Type B pancreatic cell (in vitro differentiated cells): Measurements from ENCODE around the gene ANAPC15. TPM values are rescaled to one million over a fixed set of nuclear protein-coding genes. Genes with fewer than 3 reads are reported as not detected.

Experiments used
- DNase-seq: peaks from one replicate; pipeline ENCODE4 v3.0.0; 2021; ENCODE audit warnings: mixed read lengths; ENCODE audit not compliant: unreplicated experiment; ENCODE audit errors: extremely low spot score
- H3K27ac Mint-ChIP-seq: 2 replicates; pipeline ENCODE4 v1.8.0; 2021; ENCODE audit warnings: mild to moderate bottlenecking, mixed read lengths
- H3K27me3 Mint-ChIP-seq: 2 replicates; pipeline ENCODE4 v1.8.0; 2021; ENCODE audit warnings: mixed read lengths
- H3K36me3 Mint-ChIP-seq: 2 replicates; pipeline ENCODE4 v1.8.0; 2021; ENCODE audit warnings: mixed read lengths
- H3K4me1 Mint-ChIP-seq: one replicate; pipeline ENCODE4 v1.8.0; 2021; ENCODE audit warnings: mixed read lengths; ENCODE audit not compliant: unreplicated experiment
- H3K4me3 Mint-ChIP-seq: 2 replicates; pipeline ENCODE4 v1.8.0; 2021; ENCODE audit warnings: mild to moderate bottlenecking, mixed read lengths
- H3K9me3 Mint-ChIP-seq: 2 replicates; pipeline ENCODE4 v1.8.0; 2021; ENCODE audit warnings: mixed read lengths
- CTCF ChIP-seq: fragments of 200-600 bp; sonication (generic); conservative IDR thresholded peaks from 2 replicates; pipeline ENCODE4 v1.5.0; 2021; ENCODE audit warnings: antibody characterized with exemption, mild to moderate bottlenecking
- total RNA-seq: library from RNA; stranded (reverse); gene quantifications from 2 replicates; pipeline ENCODE4 v1.2.1, GENCODE V29; 2021; ENCODE audit warnings: low replicate concordance

The ANAPC15 gene
- total RNA-seq, 1 donor from 2014 or later = 47.9 TPM

GRCh38 chr11:72081821-72082453 lies 30.6 kb downstream of the ANAPC15 start:
- DNase-seq = no peak
- TF ChIP-seq CTCF = no peak
- Mint-ChIP-seq H3K36me3 (peaks cover 10% of the 10 kb centered on the region), H3K27me3 (no peaks in the 10 kb centered on the region), H3K4me1 (peaks cover 45% of the 10 kb centered on the region), H3K27ac (peak overlapping the region; percentile 99), H3K9me3 (peaks cover 4% of the 10 kb centered on the region), H3K4me3 (peak overlapping the region; percentile 96)

- no peak for TF ChIP-seq CTCF
- H3K4me1 Mint-ChIP-seq = peaks cover 46% of the 10 kb centered on the region
- H3K9me3 Mint-ChIP-seq = peaks cover 4% of the 10 kb centered on the region
- H3K27me3 Mint-ChIP-seq = no peaks in the 10 kb centered on the region
- peak overlapping the region; percentile 99 for H3K27ac Mint-ChIP-seq
- peak overlapping the region; percentile 96 for H3K4me3 Mint-ChIP-seq
- DNase-seq = no peak
- H3K36me3 Mint-ChIP-seq = peaks cover 10% of the 10 kb centered on the region
Measured at GRCh38 chr11:72081184-72081644, 31.3 kb downstream of the ANAPC15 start.

- no peak for TF ChIP-seq CTCF
- Mint-ChIP-seq H3K4me1 (peaks cover 44% of the 10 kb centered on the region), H3K4me3 (peak within 1 kb of the TSS; percentile 96), H3K36me3 (peaks cover 7% of the 10 kb centered on the region), H3K9me3 (peaks cover 4% of the 10 kb centered on the region), H3K27me3 (no peaks in the 10 kb centered on the region), H3K27ac (peak within 1 kb of the TSS; percentile 99)
- DNase-seq = peak; percentile 98
Measured at GRCh38 chr11:72080326-72081183, 31.9 kb downstream of the ANAPC15 start, which contains the start of the genes LRRC51 and NUMA1. LRRC51 (plus strand) TSS chr11:72080850; CDS start chr11:72089084, 8,234 bp downstream. NUMA1 (minus strand) TSS chr11:72080542; CDS start chr11:72035943, 44,599 bp downstream.

- peak overlapping the region; percentile 96 for H3K4me3 Mint-ChIP-seq
- peaks cover 4% of the 10 kb centered on the region for H3K9me3 Mint-ChIP-seq
- peaks cover 49% of the 10 kb centered on the region for H3K4me1 Mint-ChIP-seq
- peak overlapping the region; percentile 99 for H3K27ac Mint-ChIP-seq
- no peak for TF ChIP-seq CTCF
- no peak for DNase-seq
- no peaks in the 10 kb centered on the region for H3K27me3 Mint-ChIP-seq
- peaks cover 7% of the 10 kb centered on the region for H3K36me3 Mint-ChIP-seq
Measured at GRCh38 chr11:72079819-72080325, 32.6 kb downstream of the ANAPC15 start.

GRCh38 chr11:72078477-72078876 lies 34.0 kb downstream of the ANAPC15 start:
- Mint-ChIP-seq H3K27me3 (no peaks in the 10 kb centered on the region), H3K4me1 (peaks cover 46% of the 10 kb centered on the region), H3K9me3 (peaks cover 4% of the 10 kb centered on the region), H3K36me3 (peaks cover 8% of the 10 kb centered on the region), H3K27ac (peak overlapping the region; percentile 86), H3K4me3 (peak overlapping the region; percentile 96)
- DNase-seq = no peak
- no peak for TF ChIP-seq CTCF
